ENCODE data around the gene AUTS2.

AUTS2 gene

GRCh38 chr7:70463352-70463938 is 865.2 kb downstream of the AUTS2 start:
- DNase-seq (ENCODE audit: extremely low read depth in 1 of 2, low read depth in 1 of 2) = no peak

- DNase-seq (ENCODE audit: extremely low read depth in 1 of 2, low read depth in 1 of 2) = no peak
Observed at GRCh38 chr7:70466725-70467364, 868.6 kb downstream of the AUTS2 start.

GRCh38 chr7:70470746-70471145 is 872.5 kb downstream of the AUTS2 start:
- no peak for DNase-seq (ENCODE audit: extremely low read depth in 1 of 2, low read depth in 1 of 2)

- no peak for DNase-seq (ENCODE audit: extremely low read depth in 1 of 2, low read depth in 1 of 2)
Observed at GRCh38 chr7:70472601-70473237, 874.4 kb downstream of the AUTS2 start.

- DNase-seq (ENCODE audit: extremely low read depth in 1 of 2, low read depth in 1 of 2) = no peak
Observed at GRCh38 chr7:70474639-70475234, 876.5 kb downstream of the AUTS2 start.

- no peak for DNase-seq (ENCODE audit: extremely low read depth in 1 of 2, low read depth in 1 of 2)
Observed at GRCh38 chr7:70477036-70478010, 879.0 kb downstream of the AUTS2 start.

GRCh38 chr7:70479153-70480021 is 881.1 kb downstream of the AUTS2 start:
- no peak for DNase-seq (ENCODE audit: extremely low read depth in 1 of 2, low read depth in 1 of 2)

GRCh38 chr7:70480927-70481569 is 882.8 kb downstream of the AUTS2 start:
- no peak for DNase-seq (ENCODE audit: extremely low read depth in 1 of 2, low read depth in 1 of 2)

GRCh38 chr7:70481570-70482123 is 883.4 kb downstream of the AUTS2 start:
- DNase-seq (ENCODE audit: extremely low read depth in 1 of 2, low read depth in 1 of 2) = no peak

GRCh38 chr7:70484255-70484654 is 886.0 kb downstream of the AUTS2 start:
- no peak for DNase-seq (ENCODE audit: extremely low read depth in 1 of 2, low read depth in 1 of 2)

GRCh38 chr7:70486977-70487376 is 888.7 kb downstream of the AUTS2 start:
- no peak for DNase-seq (ENCODE audit: extremely low read depth in 1 of 2, low read depth in 1 of 2)

- no peak for DNase-seq (ENCODE audit: extremely low read depth in 1 of 2, low read depth in 1 of 2)
Observed at GRCh38 chr7:70487428-70487827, 889.2 kb downstream of the AUTS2 start.

- no peak for DNase-seq (ENCODE audit: extremely low read depth in 1 of 2, low read depth in 1 of 2)
Observed at GRCh38 chr7:70487886-70488285, 889.6 kb downstream of the AUTS2 start.

- DNase-seq (ENCODE audit: extremely low read depth in 1 of 2, low read depth in 1 of 2) = no peak
Observed at GRCh38 chr7:70489813-70490212, 891.5 kb downstream of the AUTS2 start.

- no peak for DNase-seq (ENCODE audit: extremely low read depth in 1 of 2, low read depth in 1 of 2)
Observed at GRCh38 chr7:70492625-70493024, 894.4 kb downstream of the AUTS2 start.

- DNase-seq (ENCODE audit: extremely low read depth in 1 of 2, low read depth in 1 of 2) = no peak
Observed at GRCh38 chr7:70494225-70495032, 896.2 kb downstream of the AUTS2 start.

- DNase-seq (ENCODE audit: extremely low read depth in 1 of 2, low read depth in 1 of 2) = no peak
Observed at GRCh38 chr7:70495033-70495376, 896.7 kb downstream of the AUTS2 start.

- DNase-seq (ENCODE audit: extremely low read depth in 1 of 2, low read depth in 1 of 2) = no peak
Observed at GRCh38 chr7:70497793-70498192, 899.5 kb downstream of the AUTS2 start.

Data from stimulated activated CD8-positive, alpha-beta memory T cell treated with anti-CD3 and anti-CD28 coated beads, Interleukin-7, amount 100 ng/mL, for 48 hours (primary cell).